Measurements from ENCODE around the gene XRN2. TPM values are rescaled to one million over a fixed set of nuclear protein-coding genes. Genes with fewer than 3 reads are reported as not detected.

XRN2 gene
- total and polyA plus RNA-seq, 4 donors: 48.5 to 67.1 (median 56.9) TPM

GRCh38 chr20:21376626-21377025 lies 73.5 kb downstream of the XRN2 start:
- Histone ChIP-seq H3K27ac (ENCODE audit: low read depth, low read length) (no peak overlapping the region), H3K27me3 (ENCODE audit: control insufficient read depth, insufficient read depth, low read length) (no peaks in the 10 kb centered on the region), H3K4me1 (ENCODE audit: control insufficient read depth, insufficient read depth, low read length) (no peaks in the 10 kb centered on the region), H3K9me3 (ENCODE audit: control insufficient read depth, insufficient read depth, low read length) (no peaks in the 10 kb centered on the region), H3K4me3 (ENCODE audit: low read depth, low read length) (no peak overlapping the region), H3K36me3 (ENCODE audit: control insufficient read depth, insufficient read depth, low read length) (no peaks in the 10 kb centered on the region)
- DNase-seq (ENCODE audit: low read depth in 4 of 6, low spot score in 6 of 6): no peak
- 98% methylated on average over 2 of the region's 3 CpGs for WGBS (ENCODE audit: insufficient coverage)

GRCh38 chr20:21377701-21378100 lies 74.6 kb downstream of the XRN2 start:
- Histone ChIP-seq H3K4me3 (ENCODE audit: low read depth, low read length) (no peak overlapping the region), H3K36me3 (ENCODE audit: control insufficient read depth, insufficient read depth, low read length) (no peaks in the 10 kb centered on the region), H3K9me3 (ENCODE audit: control insufficient read depth, insufficient read depth, low read length) (no peaks in the 10 kb centered on the region), H3K27ac (ENCODE audit: low read depth, low read length) (no peak overlapping the region), H3K4me1 (ENCODE audit: control insufficient read depth, insufficient read depth, low read length) (no peaks in the 10 kb centered on the region), H3K27me3 (ENCODE audit: control insufficient read depth, insufficient read depth, low read length) (no peaks in the 10 kb centered on the region)
- WGBS (ENCODE audit: insufficient coverage): 95% methylated on average over 2 of the region's 9 CpGs
- DNase-seq (ENCODE audit: low read depth in 4 of 6, low spot score in 6 of 6): no peak

- Histone ChIP-seq H3K4me1 (ENCODE audit: control insufficient read depth, insufficient read depth, low read length) (no peaks in the 10 kb centered on the region), H3K36me3 (ENCODE audit: control insufficient read depth, insufficient read depth, low read length) (peaks cover under 1% of the 10 kb centered on the region), H3K9me3 (ENCODE audit: control insufficient read depth, insufficient read depth, low read length) (no peaks in the 10 kb centered on the region), H3K27ac (ENCODE audit: low read depth, low read length) (no peak overlapping the region), H3K27me3 (ENCODE audit: control insufficient read depth, insufficient read depth, low read length) (no peaks in the 10 kb centered on the region), H3K4me3 (ENCODE audit: low read depth, low read length) (no peak overlapping the region)
- no peak for DNase-seq (ENCODE audit: low read depth in 4 of 6, low spot score in 6 of 6)
- WGBS (ENCODE audit: insufficient coverage): 92% methylated on average over 2 of the region's 5 CpGs
These were observed 75.1 kb downstream of the XRN2 start for GRCh38 chr20:21378259-21378658.

GRCh38 chr20:21380711-21381110 lies 77.6 kb downstream of the XRN2 start:
- DNase-seq (ENCODE audit: low read depth in 4 of 6, low spot score in 6 of 6): no peak
- Histone ChIP-seq H3K4me3 (ENCODE audit: low read depth, low read length) (no peak overlapping the region), H3K4me1 (ENCODE audit: control insufficient read depth, insufficient read depth, low read length) (no peaks in the 10 kb centered on the region), H3K36me3 (ENCODE audit: control insufficient read depth, insufficient read depth, low read length) (peaks cover 3% of the 10 kb centered on the region), H3K9me3 (ENCODE audit: control insufficient read depth, insufficient read depth, low read length) (no peaks in the 10 kb centered on the region), H3K27me3 (ENCODE audit: control insufficient read depth, insufficient read depth, low read length) (no peaks in the 10 kb centered on the region), H3K27ac (ENCODE audit: low read depth, low read length) (no peak overlapping the region)
- no CpG with 5 or more reads among the region's 2 CpGs for WGBS (ENCODE audit: insufficient coverage)

- Histone ChIP-seq H3K9me3 (ENCODE audit: control insufficient read depth, insufficient read depth, low read length) (no peaks in the 10 kb centered on the region), H3K4me3 (ENCODE audit: low read depth, low read length) (no peak overlapping the region), H3K27ac (ENCODE audit: low read depth, low read length) (no peak overlapping the region), H3K4me1 (ENCODE audit: control insufficient read depth, insufficient read depth, low read length) (no peaks in the 10 kb centered on the region), H3K36me3 (ENCODE audit: control insufficient read depth, insufficient read depth, low read length) (peaks cover 3% of the 10 kb centered on the region), H3K27me3 (ENCODE audit: control insufficient read depth, insufficient read depth, low read length) (no peaks in the 10 kb centered on the region)
- no CpG with 5 or more reads among the region's 1 CpG for WGBS (ENCODE audit: insufficient coverage)
- DNase-seq (ENCODE audit: low read depth in 4 of 6, low spot score in 6 of 6): no peak
These were observed 78.5 kb downstream of the XRN2 start for GRCh38 chr20:21381619-21382018.

GRCh38 chr20:21384308-21384892 lies 81.3 kb downstream of the XRN2 start:
- 94% methylated on average over 3 of the region's 5 CpGs for WGBS (ENCODE audit: insufficient coverage)
- H3K27ac ChIP-seq (ENCODE audit: low read depth, low read length): no peak overlapping the region
- no peak for DNase-seq (ENCODE audit: low read depth in 4 of 6, low spot score in 6 of 6)
- no peaks in the 10 kb centered on the region for H3K27me3 ChIP-seq (ENCODE audit: control insufficient read depth, insufficient read depth, low read length)
- H3K36me3 ChIP-seq (ENCODE audit: control insufficient read depth, insufficient read depth, low read length): peaks cover 3% of the 10 kb centered on the region
- no peaks in the 10 kb centered on the region for H3K9me3 ChIP-seq (ENCODE audit: control insufficient read depth, insufficient read depth, low read length)
- no peak overlapping the region for H3K4me3 ChIP-seq (ENCODE audit: low read depth, low read length)
- no peaks in the 10 kb centered on the region for H3K4me1 ChIP-seq (ENCODE audit: control insufficient read depth, insufficient read depth, low read length)

DNA sequence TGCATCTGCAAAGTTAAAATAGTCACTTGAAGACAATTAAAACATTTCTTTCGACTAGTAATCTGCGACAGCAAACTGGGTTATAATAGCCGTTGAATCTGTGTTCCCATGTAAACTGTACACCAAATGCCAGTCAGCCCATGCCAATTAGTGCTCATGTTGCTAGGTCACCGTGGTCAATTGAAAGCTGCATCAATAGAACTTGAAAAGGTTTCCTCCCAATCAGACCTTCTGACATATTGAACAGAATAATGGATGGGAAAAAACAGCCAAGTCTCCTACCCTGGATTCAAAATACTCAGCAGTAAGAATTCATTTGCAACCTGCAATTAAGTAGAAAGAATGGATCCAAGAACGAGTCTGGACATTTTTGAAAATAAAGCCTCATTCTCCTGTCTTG lies 83.0 kb downstream of the XRN2 start:
- WGBS (ENCODE audit: insufficient coverage): 67% methylated on average over 3 of the region's 5 CpGs
- H3K4me1 ChIP-seq (ENCODE audit: control insufficient read depth, insufficient read depth, low read length): no peaks in the 10 kb centered on the region
- H3K27ac ChIP-seq (ENCODE audit: low read depth, low read length): no peak overlapping the region
- H3K27me3 ChIP-seq (ENCODE audit: control insufficient read depth, insufficient read depth, low read length): peaks cover 5% of the 10 kb centered on the region
- no peak overlapping the region for H3K4me3 ChIP-seq (ENCODE audit: low read depth, low read length)
- DNase-seq (ENCODE audit: low read depth in 4 of 6, low spot score in 6 of 6): peak in 1 of 6 donors; percentile 52
- H3K9me3 ChIP-seq (ENCODE audit: control insufficient read depth, insufficient read depth, low read length): no peaks in the 10 kb centered on the region
- peaks cover 3% of the 10 kb centered on the region for H3K36me3 ChIP-seq (ENCODE audit: control insufficient read depth, insufficient read depth, low read length)

- Histone ChIP-seq H3K27ac (ENCODE audit: low read depth, low read length) (no peak overlapping the region), H3K27me3 (ENCODE audit: control insufficient read depth, insufficient read depth, low read length) (peaks cover 20% of the 10 kb centered on the region), H3K9me3 (ENCODE audit: control insufficient read depth, insufficient read depth, low read length) (no peaks in the 10 kb centered on the region), H3K4me3 (ENCODE audit: low read depth, low read length) (no peak overlapping the region), H3K4me1 (ENCODE audit: control insufficient read depth, insufficient read depth, low read length) (peaks cover 9% of the 10 kb centered on the region), H3K36me3 (ENCODE audit: control insufficient read depth, insufficient read depth, low read length) (peaks cover 3% of the 10 kb centered on the region)
- peak in 1 of 6 donors; percentile 34 for DNase-seq (ENCODE audit: low read depth in 4 of 6, low spot score in 6 of 6)
These were observed 84.4 kb downstream of the XRN2 start for GRCh38 chr20:21387528-21387927.

DNA sequence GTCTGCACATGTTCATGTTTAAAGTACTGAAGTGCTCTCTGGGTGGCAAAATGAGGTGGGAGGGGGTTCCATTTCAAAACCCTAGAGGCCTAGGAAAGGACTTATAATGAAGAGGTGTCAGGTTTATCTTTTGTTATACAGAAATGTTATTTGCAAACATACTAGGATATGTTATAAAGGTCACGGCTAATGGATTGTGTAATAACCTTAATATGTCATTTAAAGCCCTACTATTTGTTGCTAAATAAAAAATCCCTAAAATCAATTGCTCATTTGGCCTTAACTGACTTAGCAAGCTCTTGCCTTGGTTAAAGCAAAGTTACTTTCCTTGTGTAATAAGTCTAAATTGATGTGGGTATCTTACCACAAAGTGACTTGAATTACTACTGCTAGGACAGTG lies 85.4 kb downstream of the XRN2 start:
- peaks cover 30% of the 10 kb centered on the region for H3K27me3 ChIP-seq (ENCODE audit: control insufficient read depth, insufficient read depth, low read length)
- no peak overlapping the region for H3K27ac ChIP-seq (ENCODE audit: low read depth, low read length)
- H3K4me1 ChIP-seq (ENCODE audit: control insufficient read depth, insufficient read depth, low read length): peaks cover 9% of the 10 kb centered on the region
- no peaks in the 10 kb centered on the region for H3K36me3 ChIP-seq (ENCODE audit: control insufficient read depth, insufficient read depth, low read length)
- no CpG with 5 or more reads among the region's 1 CpG for WGBS (ENCODE audit: insufficient coverage)
- DNase-seq (ENCODE audit: low read depth in 4 of 6, low spot score in 6 of 6): no peak
- H3K4me3 ChIP-seq (ENCODE audit: low read depth, low read length): no peak overlapping the region
- H3K9me3 ChIP-seq (ENCODE audit: control insufficient read depth, insufficient read depth, low read length): no peaks in the 10 kb centered on the region

DNA sequence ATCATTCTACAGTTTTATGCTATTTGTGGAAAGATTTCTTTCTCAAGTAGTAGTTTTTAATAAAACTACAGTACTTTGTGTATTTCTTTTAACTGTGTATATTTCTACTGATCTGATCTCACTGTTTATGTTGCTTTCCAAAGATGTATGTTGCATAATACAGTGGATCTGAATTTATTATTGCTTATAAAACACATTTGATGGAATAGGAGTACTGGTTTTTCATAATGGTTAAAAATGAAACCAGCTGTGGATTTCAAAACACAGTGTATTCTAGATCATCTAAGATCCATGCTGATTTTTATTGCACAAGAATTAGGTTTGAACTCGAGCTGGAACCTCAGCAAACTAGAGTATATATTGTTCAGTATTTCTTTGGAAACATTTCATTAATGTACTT lies 86.2 kb downstream of the XRN2 start:
- Histone ChIP-seq H3K4me3 (ENCODE audit: low read depth, low read length) (no peak overlapping the region), H3K27me3 (ENCODE audit: control insufficient read depth, insufficient read depth, low read length) (peaks cover 38% of the 10 kb centered on the region), H3K27ac (ENCODE audit: low read depth, low read length) (no peak overlapping the region), H3K4me1 (ENCODE audit: control insufficient read depth, insufficient read depth, low read length) (peaks cover 9% of the 10 kb centered on the region), H3K9me3 (ENCODE audit: control insufficient read depth, insufficient read depth, low read length) (no peaks in the 10 kb centered on the region), H3K36me3 (ENCODE audit: control insufficient read depth, insufficient read depth, low read length) (no peaks in the 10 kb centered on the region)
- no peak for DNase-seq (ENCODE audit: low read depth in 4 of 6, low spot score in 6 of 6)
- WGBS (ENCODE audit: insufficient coverage): no CpG with 5 or more reads among the region's 1 CpG

Data from spinal cord (tissue), 10 donors.